Small intestine (tissue), 7 donors: Measurements from ENCODE around the gene INSR. TPM values are rescaled to one million over a fixed set of nuclear protein-coding genes. Genes with fewer than 3 reads are reported as not detected.
A peak's percentile ranks its signal among the peaks of the same experiment; 100 is the strongest.

Source experiments
- DNase-seq, 2 donors: peaks; one replicate each; pipeline versions ENCODE4 v3.0.0 to v3.0.0-alpha.2; 2013
- FAIRE-seq: peaks from 2 replicates; lab custom pipeline; 2012; peaks lifted over from hg19 to GRCh38; lab: Jason Lieb, UNC
- H3K27ac ChIP-seq, 3 donors: one replicate each; pipeline ENCODE4 v1.5.1; 2013; ENCODE audit warnings: low read length in 2 of 3, mild to moderate bottlenecking in 2 of 3, control low read depth in 1 of 3, inconsistent platforms in 1 of 3, low read depth in 1 of 3, moderate library complexity in 1 of 3
- H3K27me3 ChIP-seq, 3 donors: one replicate each; pipeline ENCODE4 v1.6.1; 2013; ENCODE audit warnings: low read length in 3 of 3, inconsistent platforms in 1 of 3; ENCODE audit not compliant: control insufficient read depth in 3 of 3, insufficient read depth in 3 of 3
- H3K36me3 ChIP-seq, 3 donors: one replicate each; pipeline ENCODE4 v1.6.1; 2013; ENCODE audit warnings: low read length in 3 of 3, inconsistent platforms in 1 of 3, low read depth in 1 of 3, mild to moderate bottlenecking in 1 of 3, moderate library complexity in 1 of 3; ENCODE audit not compliant: control insufficient read depth in 3 of 3, insufficient read depth in 2 of 3
- H3K4me1 ChIP-seq, 3 donors: one replicate each; pipeline ENCODE4 v1.6.1; 2013; ENCODE audit warnings: low read length in 2 of 3, inconsistent platforms in 1 of 3, low read depth in 1 of 3, mild to moderate bottlenecking in 1 of 3, moderate library complexity in 1 of 3; ENCODE audit not compliant: control insufficient read depth in 3 of 3, insufficient read depth in 2 of 3
- H3K4me3 ChIP-seq, 3 donors: one replicate each; pipeline ENCODE4 v1.5.1; 2013; ENCODE audit warnings: low read length in 3 of 3, control low read depth in 1 of 3, inconsistent platforms in 1 of 3, low read depth in 1 of 3, mild to moderate bottlenecking in 1 of 3, moderate library complexity in 1 of 3
- H3K9me3 ChIP-seq, 2 donors: one replicate each; pipeline ENCODE4 v1.6.1; 2013; ENCODE audit warnings: low read depth in 1 of 2, low read length in 1 of 2; ENCODE audit not compliant: control insufficient read depth in 2 of 2, insufficient read depth in 1 of 2
- WGBS, 3 donors: extraction: QIAGEN DNeasy Blood & Tissue Kit; methylation state at CpG; one replicate each; pipeline ENCODE4 v1.1.7; 2013; 5-methylcytosine and 5-hydroxymethylcytosine counted together
- polyA plus RNA-seq, 4 donors: library from polyadenylated mRNA; stranded (reverse) in 3 of 4; unstranded in 1 of 4; fragments of 200-250 nt in 3 of 4; fragments of 120-200 nt in 1 of 4; gene quantifications; one replicate each; pipeline versions ENCODE4 v1.2.1 to v1.2.3, GENCODE V29; 2013
- donor health status: healthy with polysubstance abuse.
- donor health status: control.
- donor health status: control.
- donor health status: Bipolar disorder and iron deficiency.
- donor health status: healthy.

INSR gene
- polyA plus RNA-seq, 4 donors: 10.6 to 34.4 (median 16.0) TPM

GRCh38 chr19:7250951-7251350 lies 43.3 kb downstream of the INSR start:
- peaks cover 0 to 17% (median 2%) of the 10 kb centered on the region in 3 donors for H3K36me3 ChIP-seq
- peaks cover 0 to 6% of the 10 kb centered on the region in 2 donors for H3K9me3 ChIP-seq
- no peak overlapping the region for H3K27ac ChIP-seq
- no peak for DNase-seq
- H3K27me3 ChIP-seq: no peaks in the 10 kb centered on the region
- H3K4me3 ChIP-seq: no peak overlapping the region
- no peak for FAIRE-seq
- 57 to 76% (median 59%) methylated on average over 4 of the region's 4 CpGs for WGBS, 3 donors
- no peaks in the 10 kb centered on the region for H3K4me1 ChIP-seq

GRCh38 chr19:7250057-7250596 lies 44.1 kb downstream of the INSR start:
- FAIRE-seq (no peak), DNase-seq (no peak)
- Histone ChIP-seq H3K27me3 (no peaks in the 10 kb centered on the region), H3K36me3 (peaks cover 0 to 14% (median 2%) of the 10 kb centered on the region in 3 donors), H3K4me3 (no peak overlapping the region), H3K4me1 (no peaks in the 10 kb centered on the region), H3K27ac (no peak overlapping the region), H3K9me3 (peaks cover 0 to 6% of the 10 kb centered on the region in 2 donors)
- 0 to 52% (median 0%) methylated on average over 1 of the region's 1 CpG for WGBS, 3 donors

- WGBS, 3 donors: 32 to 47% (median 33%) methylated on average over 4 of the region's 4 CpGs
Observed at GRCh38 chr19:7247155-7247554, 47.1 kb downstream of the INSR start.

GRCh38 chr19:7246601-7247000 lies 47.6 kb downstream of the INSR start:
- no peak overlapping the region for H3K4me3 ChIP-seq
- WGBS, 3 donors: 91 to 95% (median 91%) methylated on average over 2 of the region's 2 CpGs
- H3K9me3 ChIP-seq: peaks cover 0 to 6% of the 10 kb centered on the region in 2 donors
- no peak for FAIRE-seq
- H3K4me1 ChIP-seq: no peaks in the 10 kb centered on the region
- DNase-seq: no peak
- no peaks in the 10 kb centered on the region for H3K27me3 ChIP-seq
- H3K36me3 ChIP-seq: peaks cover 0 to 11% (median 2%) of the 10 kb centered on the region in 3 donors
- H3K27ac ChIP-seq: peak overlapping the region in 1 of 3 donors; percentile 29

More at GRCh38 chr19:7247155-7247554, 47.1 kb downstream of the INSR start:
- Histone ChIP-seq H3K27me3 (no peaks in the 10 kb centered on the region), H3K9me3 (peaks cover 0 to 6% of the 10 kb centered on the region in 2 donors), H3K27ac (peak overlapping the region in 1 of 3 donors; percentile 29), H3K4me3 (no peak overlapping the region), H3K36me3 (peaks cover 0 to 11% (median 2%) of the 10 kb centered on the region in 3 donors), H3K4me1 (no peaks in the 10 kb centered on the region)
- FAIRE-seq: no peak
- DNase-seq: no peak

- DNase-seq (no peak), FAIRE-seq (no peak)
- Histone ChIP-seq H3K9me3 (peaks cover 0 to 12% of the 10 kb centered on the region in 2 donors), H3K4me1 (no peaks in the 10 kb centered on the region), H3K27me3 (no peaks in the 10 kb centered on the region), H3K4me3 (no peak overlapping the region), H3K27ac (peak overlapping the region in 1 of 3 donors; percentile 75), H3K36me3 (peaks cover 0 to 3% (median 2%) of the 10 kb centered on the region in 3 donors)
- 77 to 89% (median 79%) methylated on average over 9 of the region's 9 CpGs for whole genome bisulfite sequencing, 3 donors
Observed at GRCh38 chr19:7242601-7243258, 51.5 kb downstream of the INSR start.

GRCh38 chr19:7238051-7238450 lies 56.2 kb downstream of the INSR start:
- no peaks in the 10 kb centered on the region for H3K4me1 ChIP-seq
- no peaks in the 10 kb centered on the region for H3K27me3 ChIP-seq
- 64 to 74% (median 71%) methylated on average over 4 of the region's 4 CpGs for WGBS, 3 donors
- FAIRE-seq (no peak), DNase-seq (no peak)
- peaks cover 0 to 6% of the 10 kb centered on the region in 2 donors for H3K9me3 ChIP-seq
- no peak overlapping the region for H3K4me3 ChIP-seq
- peaks cover 0 to 3% (median 0%) of the 10 kb centered on the region in 3 donors for H3K36me3 ChIP-seq
- H3K27ac ChIP-seq: no peak overlapping the region

- H3K4me3 ChIP-seq: no peak overlapping the region
- H3K27ac ChIP-seq: no peak overlapping the region
- peaks cover 0 to 3% (median 0%) of the 10 kb centered on the region in 3 donors for H3K36me3 ChIP-seq
- WGBS, 3 donors: 60 to 72% (median 67%) methylated on average over 5 of the region's 5 CpGs
- no peaks in the 10 kb centered on the region for H3K4me1 ChIP-seq
- FAIRE-seq (no peak), DNase-seq (no peak)
- H3K9me3 ChIP-seq: peaks cover 0 to 6% of the 10 kb centered on the region in 2 donors
- H3K27me3 ChIP-seq: no peaks in the 10 kb centered on the region
Observed at GRCh38 chr19:7236153-7236552, 58.1 kb downstream of the INSR start.

- peaks cover 0 to 3% (median 0%) of the 10 kb centered on the region in 3 donors for H3K4me1 ChIP-seq
- DNase-seq: no peak
- H3K27me3 ChIP-seq: no peaks in the 10 kb centered on the region
- no peak overlapping the region for H3K4me3 ChIP-seq
- H3K36me3 ChIP-seq: peaks cover 0 to 9% (median 0%) of the 10 kb centered on the region in 3 donors
- H3K9me3 ChIP-seq: no peaks in the 10 kb centered on the region
- no peak for FAIRE-seq
- H3K27ac ChIP-seq: no peak overlapping the region
- WGBS, 3 donors: 73 to 92% (median 81%) methylated on average over 9 of the region's 9 CpGs
Observed at GRCh38 chr19:7230826-7231225, 63.4 kb downstream of the INSR start.
